ENCODE results near the gene TEX26. TPM values are rescaled to one million over a fixed set of nuclear protein-coding genes. Genes with fewer than 3 reads are reported as not detected.

Gene TEX26
- not detected in 2 replicates for total RNA-seq

GRCh38 chr13:30932481-30933353 lies at the start of gene TEX26:
Gene TEX26, plus strand, starts transcription at chr13:30932656. Its CDS starts 60 bp downstream, at chr13:30932716.

GRCh38 chr13:30905932-30906383 lies 26.5 kb upstream of the TEX26 start, which contains the start of gene MEDAG:
Gene MEDAG, plus strand, starts transcription at chr13:30906271. Its CDS starts 245 bp downstream, at chr13:30906516.

Other genes starting within 250 kb of the TEX26 start
- not detected in 2 replicates for gene ALOX5AP, start 197.1 kb upstream of the TEX26 start, total RNA-seq
- not detected in 2 replicates for gene MEDAG, start 26.4 kb upstream of the TEX26 start, total RNA-seq
- gene HSPH1, start 229.2 kb downstream of the TEX26 start, total RNA-seq = 45.6 and 53.5 TPM in 2 replicates